ENCODE results near the gene U2AF1L4.
"Not testable (repeated sequence)": the region's sequence is repeated elsewhere in the genome, so short reads cannot be mapped to it uniquely, and the experiment has no call there.

The U2AF1L4 gene

GRCh38 chr19:35727956-35728706, 17.1 kb downstream of the U2AF1L4 start:
- no peak for DNase-seq (ENCODE audit: low read depth in 1 of 2, low spot score in 1 of 2)

DNA sequence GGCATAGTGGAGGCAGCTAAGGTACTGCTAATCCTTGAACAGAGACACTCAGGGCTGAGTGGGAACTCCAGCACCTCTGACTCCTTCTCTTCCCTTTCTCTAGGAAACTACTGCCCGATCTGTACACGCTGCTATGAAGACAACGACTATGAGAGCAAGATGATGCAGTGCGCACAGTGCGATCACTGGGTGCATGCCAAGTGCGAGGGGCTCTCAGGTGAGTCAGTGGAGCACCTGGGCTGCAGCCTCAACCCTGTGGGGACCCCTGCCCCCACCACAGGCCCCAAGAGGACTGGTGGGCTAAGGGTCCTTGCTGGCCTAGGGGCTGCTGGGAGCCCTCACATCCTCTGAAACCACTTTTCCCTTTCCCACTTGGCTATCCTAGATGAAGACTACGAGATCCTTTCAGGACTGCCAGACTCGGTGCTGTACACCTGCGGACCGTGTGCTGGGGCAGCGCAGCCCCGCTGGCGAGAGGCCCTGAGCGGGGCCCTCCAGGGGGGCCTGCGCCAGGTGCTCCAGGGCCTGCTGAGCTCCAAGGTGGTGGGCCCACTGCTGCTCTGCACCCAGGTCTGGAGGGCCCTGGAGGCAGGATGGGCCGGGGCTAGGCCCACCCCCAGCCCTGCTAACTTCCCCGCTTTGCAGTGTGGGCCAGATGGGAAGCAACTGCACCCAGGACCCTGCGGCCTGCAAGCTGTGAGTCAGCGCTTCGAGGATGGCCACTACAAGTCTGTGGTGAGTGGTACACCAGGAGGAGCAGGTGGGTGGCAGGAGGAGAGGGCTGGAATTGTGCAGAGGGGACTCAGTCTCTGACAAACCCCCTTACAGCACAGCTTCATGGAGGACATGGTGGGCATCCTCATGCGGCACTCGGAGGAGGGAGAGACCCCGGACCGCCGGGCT, 17.9 kb downstream of the U2AF1L4 start:
- DNase-seq (ENCODE audit: low read depth in 1 of 2, low spot score in 1 of 2), result no peak

DNA sequence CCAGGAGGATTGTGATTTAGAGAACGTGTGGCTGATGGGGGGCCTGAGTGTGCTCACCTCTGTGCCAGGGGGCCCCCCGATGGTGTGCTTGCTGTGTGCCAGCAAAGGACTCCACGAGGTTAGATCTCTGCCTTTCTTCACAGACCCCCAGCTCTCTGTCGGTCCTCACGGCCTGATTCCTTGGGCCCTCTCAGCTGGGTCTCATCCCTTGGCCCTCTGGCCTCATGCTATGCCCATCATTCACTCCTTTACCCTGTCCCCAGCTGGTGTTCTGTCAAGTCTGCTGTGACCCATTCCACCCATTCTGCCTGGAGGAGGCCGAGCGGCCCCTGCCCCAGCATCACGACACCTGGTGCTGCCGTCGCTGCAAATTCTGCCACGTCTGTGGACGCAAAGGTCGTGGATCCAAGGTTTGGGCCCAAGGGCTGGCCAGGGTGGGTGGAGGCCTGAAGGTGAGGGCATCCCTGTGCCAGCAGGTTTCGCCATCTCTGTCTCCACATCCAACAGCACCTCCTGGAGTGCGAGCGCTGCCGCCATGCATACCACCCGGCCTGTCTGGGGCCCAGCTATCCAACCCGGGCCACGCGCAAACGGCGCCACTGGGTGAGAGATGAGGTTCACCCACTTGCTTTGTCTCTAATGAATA, 19.9 kb downstream of the U2AF1L4 start:
- DNase-seq (ENCODE audit: low read depth in 1 of 2, low spot score in 1 of 2), result no peak

DNA sequence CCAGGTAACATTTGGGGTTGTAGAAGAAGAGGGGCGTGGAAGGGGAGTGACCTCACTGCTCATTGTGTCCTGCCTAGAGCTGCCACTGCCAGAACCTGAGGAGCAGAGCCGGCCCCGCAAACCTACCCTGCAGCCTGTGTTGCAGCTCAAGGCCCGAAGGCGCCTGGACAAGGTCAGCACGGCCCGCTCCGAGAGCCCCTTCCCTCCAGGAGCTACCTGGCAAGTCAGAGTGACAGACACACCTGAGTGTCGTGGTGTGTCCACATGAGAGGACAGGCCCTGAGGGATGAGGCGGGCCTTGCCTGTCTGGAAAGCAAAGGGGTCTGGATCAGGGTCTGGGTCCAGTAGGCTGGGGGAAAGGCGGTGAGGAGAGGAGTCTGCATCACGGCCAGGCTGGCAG, 20.7 kb downstream of the U2AF1L4 start:
- DNase-seq (ENCODE audit: low read depth in 1 of 2, low spot score in 1 of 2), result no peak

GRCh38 chr19:35724132-35724531, 21.1 kb downstream of the U2AF1L4 start:
- DNase-seq (ENCODE audit: low read depth in 1 of 2, low spot score in 1 of 2), result not testable (repeated sequence)

DNA sequence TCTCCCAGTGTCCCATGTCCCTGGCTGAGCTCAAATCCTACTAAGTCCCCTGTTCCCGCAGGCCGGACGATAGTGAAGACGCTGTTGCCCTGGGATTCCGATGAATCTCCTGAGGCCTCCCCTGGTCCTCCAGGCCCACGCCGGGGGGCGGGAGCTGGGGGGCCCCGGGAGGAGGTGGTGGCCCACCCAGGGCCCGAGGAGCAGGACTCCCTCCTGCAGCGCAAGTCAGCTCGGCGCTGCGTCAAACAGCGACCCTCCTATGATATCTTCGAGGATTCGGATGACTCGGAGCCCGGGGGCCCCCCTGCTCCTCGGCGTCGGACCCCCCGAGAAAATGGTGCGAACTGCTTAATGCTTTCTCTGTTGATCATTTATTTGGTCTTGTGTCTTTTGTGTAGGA, 21.5 kb downstream of the U2AF1L4 start:
- no peak for DNase-seq (ENCODE audit: low read depth in 1 of 2, low spot score in 1 of 2)

DNA sequence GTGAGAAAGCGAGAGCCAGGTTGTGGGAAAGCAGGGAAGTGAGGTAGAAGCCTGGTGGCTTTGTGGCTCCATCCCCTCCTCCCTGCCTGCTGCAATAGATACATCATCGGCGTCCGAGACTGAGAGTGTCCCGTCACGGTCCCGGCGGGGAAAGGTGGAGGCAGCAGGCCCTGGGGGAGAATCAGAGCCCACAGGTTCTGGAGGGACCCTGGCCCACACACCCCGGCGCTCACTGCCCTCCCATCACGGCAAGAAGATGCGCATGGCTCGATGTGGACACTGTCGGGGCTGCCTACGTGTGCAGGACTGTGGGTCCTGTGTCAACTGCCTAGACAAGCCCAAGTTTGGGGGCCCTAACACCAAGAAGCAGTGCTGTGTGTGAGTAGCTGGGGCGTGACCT, 22.3 kb downstream of the U2AF1L4 start:
- DNase-seq (ENCODE audit: low read depth in 1 of 2, low spot score in 1 of 2), result no peak

GRCh38 chr19:35722461-35722860, 22.8 kb downstream of the U2AF1L4 start:
- DNase-seq (ENCODE audit: low read depth in 1 of 2, low spot score in 1 of 2), result no peak

GRCh38 chr19:35721374-35721773, 23.8 kb downstream of the U2AF1L4 start:
- DNase-seq (ENCODE audit: low read depth in 1 of 2, low spot score in 1 of 2), result no peak

- no peak for DNase-seq (ENCODE audit: low read depth in 1 of 2, low spot score in 1 of 2)
These were observed 24.6 kb downstream of the U2AF1L4 start for GRCh38 chr19:35720648-35721047.

- no peak for DNase-seq (ENCODE audit: low read depth in 1 of 2, low spot score in 1 of 2)
These were observed 25.1 kb downstream of the U2AF1L4 start for GRCh38 chr19:35720163-35720524.

- DNase-seq (ENCODE audit: low read depth in 1 of 2, low spot score in 1 of 2), result no peak
These were observed 25.6 kb downstream of the U2AF1L4 start for GRCh38 chr19:35719402-35720162.

DNA sequence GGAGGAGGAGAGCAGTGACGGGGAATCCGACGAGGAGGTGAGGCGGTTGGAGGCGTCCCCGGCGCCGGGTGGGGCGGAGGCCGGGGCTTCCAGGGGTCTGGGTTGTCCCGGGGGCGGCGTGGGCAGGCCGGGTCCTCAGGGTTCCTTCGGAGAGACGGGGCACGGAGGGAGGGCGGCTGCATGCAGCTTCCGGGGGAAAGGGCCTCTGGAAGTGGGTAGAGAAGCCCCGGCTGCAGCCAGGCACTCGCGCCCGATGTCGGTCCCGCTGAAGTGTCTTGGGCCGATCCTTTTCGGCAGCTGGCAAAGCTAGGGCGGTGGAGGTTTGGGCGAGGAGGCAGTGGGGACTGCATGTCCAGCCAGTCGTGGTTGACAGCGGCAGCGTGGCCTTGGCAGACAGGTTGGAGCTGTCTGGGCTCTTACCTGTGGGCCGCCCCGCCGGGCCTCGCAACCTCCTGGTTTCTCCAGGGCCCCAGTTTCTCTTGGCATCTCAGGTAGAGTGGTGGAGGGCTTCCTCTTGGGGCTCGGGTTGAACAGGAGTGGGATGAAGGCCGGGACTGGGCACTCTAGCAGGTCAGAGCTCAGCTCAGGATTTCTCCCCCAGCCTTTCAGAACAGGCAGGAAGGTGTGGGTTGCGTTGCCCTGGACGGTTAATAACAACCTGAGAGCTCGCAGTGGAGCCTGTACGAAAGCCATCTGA, 26.7 kb downstream of the U2AF1L4 start:
- DNase-seq (ENCODE audit: low read depth in 1 of 2, low spot score in 1 of 2), result peak; percentile 22 to 37

DNA sequence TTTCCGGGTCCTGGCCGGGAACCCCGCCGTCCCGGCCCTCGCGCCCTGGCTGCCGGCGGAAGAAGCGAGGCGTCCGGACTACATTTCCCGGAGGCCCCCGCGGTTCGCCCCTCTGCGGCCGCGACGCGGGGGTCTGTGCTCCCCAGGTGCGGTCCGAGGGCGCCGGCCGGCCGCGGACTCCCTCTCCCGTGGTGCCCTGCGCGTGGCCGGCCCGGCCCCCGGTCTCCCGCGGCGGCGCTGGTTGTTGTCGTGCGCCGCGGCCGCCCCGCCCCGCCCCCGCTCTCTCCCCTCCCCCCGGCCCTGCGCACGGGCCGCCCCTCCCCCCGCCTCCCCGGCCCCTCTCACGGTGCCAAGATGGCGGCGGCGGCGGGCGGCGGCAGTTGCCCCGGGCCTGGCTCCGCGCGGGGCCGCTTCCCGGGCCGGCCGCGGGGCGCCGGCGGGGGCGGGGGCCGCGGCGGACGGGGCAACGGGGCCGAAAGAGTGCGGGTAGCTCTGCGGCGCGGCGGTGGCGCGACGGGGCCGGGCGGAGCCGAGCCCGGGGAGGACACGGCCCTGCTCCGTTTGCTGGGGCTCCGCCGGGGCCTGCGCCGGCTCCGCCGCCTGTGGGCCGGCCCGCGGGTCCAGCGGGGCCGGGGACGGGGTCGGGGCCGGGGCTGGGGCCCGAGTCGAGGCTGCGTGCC, 27.4 kb downstream of the U2AF1L4 start, which contains the start of gene KMT2B:
TSS of gene KMT2B (plus strand) at position 339 of the 680 bp plus-strand sequence. CDS start at position 355, 16 bp downstream.
- no peak for DNase-seq (ENCODE audit: low read depth in 1 of 2, low spot score in 1 of 2)

DNA sequence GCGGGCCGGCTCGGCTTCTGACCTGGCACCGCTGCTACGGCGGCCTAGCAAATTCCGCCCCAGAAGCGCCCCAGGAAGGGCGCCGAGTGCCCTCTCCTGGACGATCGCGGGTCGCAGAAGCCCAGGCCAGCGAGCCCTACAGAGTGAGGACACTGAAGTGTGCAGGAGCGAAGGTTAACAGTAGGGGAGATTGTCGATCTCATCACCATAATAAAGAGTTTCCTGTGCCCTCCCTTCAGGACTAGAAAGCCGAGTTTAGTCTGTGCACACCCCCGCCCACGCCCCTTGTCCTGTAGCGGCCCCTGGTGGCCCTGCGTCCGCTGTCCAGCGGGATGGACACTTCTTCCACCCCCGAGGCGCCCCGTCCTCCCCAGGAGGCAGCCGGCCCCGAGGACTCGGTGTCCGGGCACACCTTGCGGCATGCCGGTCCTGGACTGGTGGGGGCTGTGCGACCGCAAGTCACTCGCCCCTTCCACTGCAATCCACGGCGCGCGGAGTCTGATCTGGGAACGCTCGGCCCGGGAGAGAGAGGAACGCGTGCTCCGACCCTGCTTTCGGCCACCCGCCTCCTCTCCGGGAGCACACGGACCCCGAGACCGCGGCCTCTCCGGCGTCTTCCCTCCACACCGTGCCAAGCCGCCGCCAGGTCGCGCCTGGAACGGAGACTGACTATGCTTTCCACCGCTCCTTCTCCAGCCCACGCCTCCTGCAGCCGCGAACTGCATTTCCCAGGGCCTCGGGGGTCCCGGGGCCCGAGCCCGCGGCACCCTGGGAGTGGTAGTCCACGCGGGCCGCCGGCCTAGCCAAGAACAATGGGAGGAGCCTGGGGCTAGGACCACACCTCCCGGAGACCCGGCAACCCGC, 28.2 kb downstream of the U2AF1L4 start:
- DNase-seq (ENCODE audit: low read depth in 1 of 2, low spot score in 1 of 2), result peak; percentile 92 to 95

DNA sequence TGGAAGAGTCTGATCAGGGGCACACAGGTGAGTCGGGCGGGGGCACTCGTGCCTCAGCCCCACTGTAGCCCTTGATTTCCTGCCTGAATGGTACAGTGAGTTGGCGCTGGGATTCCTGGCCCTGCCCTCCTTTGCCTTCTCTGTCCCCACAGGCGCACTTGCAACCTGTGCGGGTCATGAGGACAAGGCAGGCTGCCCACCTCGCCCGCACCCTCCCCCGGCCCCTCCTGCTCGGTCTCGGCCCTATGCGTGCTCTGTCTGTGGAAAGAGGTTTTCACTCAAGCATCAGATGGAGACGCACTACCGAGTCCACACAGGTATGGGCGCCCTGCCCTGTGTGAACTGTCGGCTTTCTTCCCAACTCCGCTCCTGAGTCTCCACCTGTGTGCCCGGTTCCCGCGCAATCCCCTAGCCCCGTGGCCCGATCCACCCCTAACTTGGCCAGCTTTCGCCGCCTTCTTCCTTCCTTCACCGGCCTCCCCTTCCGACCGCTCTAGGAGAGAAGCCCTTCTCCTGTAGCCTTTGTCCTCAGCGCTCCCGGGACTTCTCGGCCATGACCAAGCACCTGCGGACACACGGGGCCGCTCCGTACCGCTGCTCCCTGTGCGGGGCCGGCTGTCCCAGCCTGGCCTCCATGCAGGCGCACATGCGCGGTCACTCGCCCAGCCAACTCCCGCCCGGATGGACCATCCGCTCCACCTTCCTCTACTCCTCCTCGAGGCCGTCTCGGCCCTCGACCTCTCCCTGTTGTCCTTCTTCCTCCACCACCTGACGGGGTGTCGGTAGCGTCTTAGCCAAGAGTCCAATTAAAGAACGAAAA, 29.0 kb downstream of the U2AF1L4 start:
- no peak for DNase-seq (ENCODE audit: low read depth in 1 of 2, low spot score in 1 of 2)

DNA sequence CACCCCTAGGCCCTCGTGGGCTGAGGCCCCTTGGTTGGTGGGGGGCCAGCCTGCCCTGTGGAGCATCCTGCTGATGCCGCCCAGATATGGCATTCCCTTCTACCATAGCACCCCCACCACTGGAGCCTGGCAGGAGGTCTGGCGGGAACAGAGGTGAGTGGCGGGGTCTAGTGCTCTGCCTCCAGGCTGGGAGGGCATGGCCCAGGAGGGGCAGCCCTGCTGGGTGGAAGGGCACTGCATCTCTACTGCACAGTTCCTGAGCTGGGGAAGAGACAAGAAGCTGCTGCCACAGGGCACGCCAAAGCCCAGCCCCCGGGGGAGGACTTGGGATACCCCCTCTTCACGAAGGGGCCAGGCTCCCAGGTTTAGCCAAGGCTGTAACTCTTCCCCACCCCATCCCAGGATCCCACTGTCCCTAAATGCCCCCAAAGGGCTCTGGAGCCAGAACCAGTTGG, 29.8 kb downstream of the U2AF1L4 start:
- no peak for DNase-seq (ENCODE audit: low read depth in 1 of 2, low spot score in 1 of 2)
